ENCODE results near the gene NHLRC3.
"Not testable (repeated sequence)": the region's sequence is repeated elsewhere in the genome, so short reads cannot be mapped to it uniquely, and the experiment has no call there.

NHLRC3 gene

GRCh38 chr13:39037880-39038568 is at the start of gene NHLRC3, which contains the start of gene PROSER1:
TSS of gene NHLRC3 (plus strand) at chr13:39038456. CDS start at chr13:39038640, 184 bp downstream.
TSS of gene PROSER1 (minus strand) at chr13:39038089. CDS start at chr13:39037242, 847 bp downstream.
- DNase-seq, result peak; percentile 98

DNA sequence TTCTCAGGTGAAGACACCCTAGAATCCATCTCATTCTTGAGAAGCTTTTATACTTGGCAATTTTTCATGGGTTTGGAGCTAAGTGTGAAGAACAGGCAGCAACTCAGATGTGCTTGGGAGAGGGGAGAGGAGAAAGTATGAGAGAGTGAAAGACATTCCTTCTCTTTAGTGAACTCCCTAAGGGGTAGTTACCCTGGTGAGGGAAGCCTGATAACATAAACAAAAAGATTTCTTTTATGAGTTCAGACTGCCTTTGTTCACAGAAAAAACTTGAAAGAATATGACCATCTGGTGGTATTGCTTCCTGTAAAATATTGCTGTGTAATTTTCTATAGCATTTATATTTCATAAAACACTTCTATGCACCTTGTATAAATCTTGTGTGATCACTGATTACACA is 47.6 kb upstream of the NHLRC3 start, which contains the start of gene STOML3:
TSS of gene STOML3 (minus strand) at position 139 of the 400 bp plus-strand sequence. CDS start at position 29, 110 bp downstream.
- DNase-seq, result no peak

DNA sequence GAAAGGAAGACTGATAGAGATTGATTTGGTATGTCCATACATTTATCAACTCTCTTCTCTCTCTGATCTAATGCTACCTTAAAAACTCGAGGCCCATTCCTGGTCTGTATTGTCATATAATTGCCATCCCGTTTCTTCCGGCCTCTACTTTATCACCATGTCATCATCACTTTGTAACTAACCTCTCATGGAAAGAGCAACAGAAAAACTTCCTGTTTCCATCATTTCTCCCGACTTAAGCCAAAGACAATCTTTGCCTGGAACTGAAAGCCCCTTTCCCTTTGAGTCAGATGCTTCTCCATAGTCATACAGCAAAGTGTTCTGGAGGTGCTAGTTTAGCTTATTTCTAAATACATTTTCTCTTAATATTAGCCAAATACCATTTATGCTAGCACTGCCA is 44.9 kb upstream of the NHLRC3 start:
- no peak for DNase-seq

GRCh38 chr13:38998739-38999138 is 39.5 kb upstream of the NHLRC3 start:
- DNase-seq, result no peak

- not testable (repeated sequence) for DNase-seq
Measured at GRCh38 chr13:39006371-39007111, 31.7 kb upstream of the NHLRC3 start.

GRCh38 chr13:39012608-39013007 is 25.6 kb upstream of the NHLRC3 start:
- DNase-seq, result no peak

- DNase-seq, result no peak
Measured at GRCh38 chr13:39013462-39013861, 24.8 kb upstream of the NHLRC3 start.

DNA sequence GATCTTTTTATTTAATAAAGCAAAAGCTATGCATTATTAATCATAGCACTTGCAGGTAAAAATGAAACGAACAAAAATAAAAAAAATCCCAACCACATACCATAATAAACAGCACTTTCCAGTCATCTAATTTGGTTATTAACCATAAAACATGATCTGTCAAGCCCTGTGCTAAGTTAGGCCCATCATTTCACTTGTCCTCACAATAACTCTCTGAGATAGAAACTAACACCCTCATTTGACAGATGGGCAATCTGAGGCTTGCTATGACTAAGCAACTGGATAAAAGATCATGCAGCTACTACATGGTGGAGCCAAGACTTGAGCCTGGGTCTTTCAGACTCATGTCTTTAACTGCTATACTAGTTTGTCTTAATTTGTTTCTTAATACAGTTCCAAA is 22.2 kb upstream of the NHLRC3 start:
- no peak for DNase-seq

DNA sequence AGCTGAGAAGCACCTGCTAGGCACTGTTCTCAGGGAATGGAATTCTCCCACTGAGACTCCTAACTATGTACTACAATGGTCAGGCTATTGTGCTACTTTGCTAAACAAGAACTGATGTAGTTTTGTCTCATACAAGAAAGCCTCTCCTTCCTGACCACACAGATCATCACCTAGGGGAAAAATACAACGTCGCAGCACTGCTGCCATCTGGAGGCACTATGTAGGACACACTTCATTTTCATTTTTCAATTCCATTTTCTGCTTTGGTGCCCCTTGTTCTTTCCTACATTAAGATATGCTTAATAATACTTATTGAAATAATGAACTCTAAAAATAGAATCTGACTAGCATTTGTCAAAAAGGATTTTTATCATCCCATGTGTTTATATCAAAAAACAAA is 21.5 kb upstream of the NHLRC3 start:
- peak; percentile 51 for DNase-seq

- no peak for DNase-seq
Measured at GRCh38 chr13:39020853-39021462, 17.3 kb upstream of the NHLRC3 start.

DNA sequence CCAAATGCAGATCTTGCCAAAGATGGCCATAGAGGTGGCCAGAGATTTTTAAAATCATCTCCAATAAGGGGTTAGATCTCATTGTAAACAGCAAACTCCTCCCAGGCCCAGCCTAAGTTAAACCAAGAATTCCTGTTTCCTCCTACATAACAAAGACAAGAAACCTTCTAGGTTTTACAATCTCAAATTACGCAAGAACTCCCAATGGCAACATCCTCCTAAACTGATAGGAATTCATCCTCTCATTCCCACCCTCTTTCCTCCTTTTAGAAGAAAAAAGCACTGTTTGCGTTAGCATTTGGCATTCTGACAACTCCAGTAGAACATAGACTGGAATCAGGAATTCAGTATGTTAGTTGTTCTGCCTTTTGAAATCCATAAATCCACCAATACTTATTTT is 14.9 kb upstream of the NHLRC3 start:
- DNase-seq, result no peak

DNA sequence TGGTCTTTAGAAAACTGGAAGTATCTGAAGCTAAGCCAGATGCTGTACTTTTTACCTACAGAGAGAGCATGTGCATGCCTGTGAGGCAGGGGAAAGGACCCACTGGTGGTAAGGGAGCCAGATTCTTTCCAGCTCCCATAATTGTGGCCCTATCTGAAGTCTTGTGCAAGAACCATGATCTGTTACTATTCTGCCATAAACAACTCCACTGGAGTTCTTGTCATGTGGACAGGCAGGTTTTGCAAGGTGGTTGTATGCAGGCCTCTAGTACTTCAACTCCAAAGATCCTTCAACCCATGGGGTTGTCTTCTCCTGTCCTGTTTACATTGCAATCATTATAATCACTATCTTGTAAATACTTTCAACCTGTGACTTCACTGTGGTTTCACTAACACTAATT is 14.5 kb upstream of the NHLRC3 start:
- DNase-seq, result no peak

- no peak for DNase-seq
Measured at GRCh38 chr13:39025433-39025839, 12.8 kb upstream of the NHLRC3 start.

DNA sequence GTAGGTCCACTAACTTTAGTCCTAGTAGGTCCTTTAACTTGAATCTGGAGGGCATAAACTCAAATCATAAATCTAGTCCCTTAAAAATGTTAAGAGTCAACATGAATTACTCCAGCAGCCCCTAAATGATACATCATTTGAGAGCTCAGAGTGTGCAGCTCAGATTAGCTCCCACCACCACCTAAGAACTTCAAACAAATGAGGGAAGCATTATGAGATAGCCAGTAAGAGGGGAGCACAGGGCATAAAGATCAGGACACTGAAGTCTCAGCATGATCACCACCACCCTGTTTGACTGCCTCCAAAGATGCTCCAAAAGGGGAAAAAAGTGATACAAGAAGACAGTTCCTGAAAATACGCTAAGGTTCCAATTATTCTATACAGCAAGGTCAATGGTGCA is 6.1 kb upstream of the NHLRC3 start:
- no peak for DNase-seq

GRCh38 chr13:39034085-39034484 is 4.2 kb upstream of the NHLRC3 start:
- no peak for DNase-seq

GRCh38 chr13:39035204-39035603 is 3.1 kb upstream of the NHLRC3 start:
- no peak for DNase-seq

DNA sequence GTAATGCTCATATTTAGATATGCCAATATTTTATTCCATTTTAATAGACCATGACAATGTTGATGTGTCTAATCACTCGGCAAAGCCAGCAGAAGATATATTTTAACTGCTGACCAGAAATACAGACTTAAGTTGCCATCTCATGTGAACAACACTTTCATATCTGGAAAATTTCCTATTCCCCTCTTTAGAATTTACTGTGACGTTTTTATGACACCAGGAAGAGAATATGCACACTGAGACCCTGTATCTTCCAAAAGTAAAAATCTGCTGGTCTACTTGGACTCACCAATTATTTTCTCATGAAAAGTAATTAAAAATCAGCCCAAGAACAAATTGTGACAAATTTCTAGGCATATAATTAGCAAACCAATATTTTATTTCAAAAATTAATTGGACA is 2.5 kb upstream of the NHLRC3 start:
- no peak for DNase-seq

DNA sequence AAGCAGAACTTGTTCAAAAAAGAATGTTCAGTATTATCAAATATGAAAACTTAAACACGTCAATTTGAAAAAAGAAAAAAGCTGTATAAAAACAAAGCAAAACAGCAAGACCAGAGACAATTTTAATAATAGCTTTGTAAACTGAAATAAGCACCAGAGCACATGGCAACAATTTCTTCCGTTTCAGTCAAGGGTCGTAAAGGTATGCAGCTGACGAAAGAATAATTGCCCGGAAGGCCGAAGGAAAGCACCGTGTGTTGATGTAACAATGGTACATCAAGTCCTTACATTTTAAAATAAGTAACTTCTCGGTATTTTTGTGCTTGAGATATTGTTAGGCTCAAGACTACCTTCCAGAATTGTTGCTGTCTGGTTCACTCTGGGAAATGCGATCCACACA is 2.0 kb upstream of the NHLRC3 start:
- DNase-seq, result no peak

GRCh38 chr13:39037410-39037879 is 811 bp upstream of the NHLRC3 start:
- no peak for DNase-seq

GRCh38 chr13:39038569-39039030 is 344 bp downstream of the NHLRC3 start:
- no peak for DNase-seq

- no peak for DNase-seq
Measured at GRCh38 chr13:39039041-39039440, 785 bp downstream of the NHLRC3 start.

GRCh38 chr13:39040206-39040605 is 1.9 kb downstream of the NHLRC3 start:
- DNase-seq, result no peak

GRCh38 chr13:39044536-39044935 is 6.3 kb downstream of the NHLRC3 start:
- no peak for DNase-seq

GRCh38 chr13:39047560-39047959 is 9.3 kb downstream of the NHLRC3 start:
- DNase-seq, result no peak
